Activated B cell treated with CpG ODN at 0.5 μM for 24 hours (primary cell): ENCODE data around the gene GRIK3. TPM values are rescaled to one million over a fixed set of nuclear protein-coding genes. Genes with fewer than 3 reads are reported as not detected.

Experiments used
- ATAC-seq: fragments of 200-7000 bp; cut with Tn5 transposase; one replicate; pipeline ENCODE4 v1.10.0; 2021; ENCODE audit warnings: low read depth, mild to moderate bottlenecking, moderate library complexity
- CTCF ChIA-PET: fragments of 350-600 bp; sonication (Branson Sonifier 250); formaldehyde crosslinking; loops from one replicate; lab custom pipeline; 2021; ENCODE audit warnings: antibody characterized with exemption; lab: Charles Lee
- POLR2A ChIA-PET: fragments of 350-600 bp; sonication (Branson Sonifier 250); formaldehyde crosslinking; loops from one replicate; lab custom pipeline; 2021; ENCODE audit warnings: antibody characterized with exemption; lab: Charles Lee
- DNase-seq: peaks from one replicate; pipeline ENCODE4 v3.0.0; 2022
- H3K27ac Mint-ChIP-seq: one replicate; pipeline ENCODE4 v1.8.0; 2020; ENCODE audit warnings: mixed read lengths
- H3K27me3 Mint-ChIP-seq: one replicate; pipeline ENCODE4 v1.8.0; 2021; ENCODE audit warnings: mixed read lengths
- H3K36me3 Mint-ChIP-seq: one replicate; pipeline ENCODE4 v1.8.0; 2021; ENCODE audit warnings: low read depth, mixed read lengths
- H3K4me1 Mint-ChIP-seq: one replicate; pipeline ENCODE4 v1.8.0; 2021; ENCODE audit warnings: mixed read lengths
- H3K4me3 Mint-ChIP-seq: one replicate; pipeline ENCODE4 v1.8.0; 2020; ENCODE audit warnings: mild to moderate bottlenecking, mixed read lengths
- H3K9me3 Mint-ChIP-seq: one replicate; pipeline ENCODE4 v1.8.0; 2020; ENCODE audit warnings: mixed read lengths
- intact Hi-C: fragments of 100-400 bp; cut with micrococcal nuclease; formaldehyde crosslinking; loops from one replicate; pipeline ENCODE4 v1.15.1; 2024
- total RNA-seq: library from RNA; stranded (reverse); gene quantifications from 2 replicates; pipeline ENCODE4 v1.2.3, GENCODE V29; 2022
- TF ChIP-seq, protein P1 (sequence below): fragments of 200-600 bp; IDR thresholded peaks from one replicate; pipeline ENCODE4 v1.8.0; 2022; ENCODE audit warnings: antibody characterized with exemption, mild to moderate bottlenecking

GRIK3 gene
- total RNA-seq, 1 donor from 2014 or later = 0.35 TPM

DNA sequence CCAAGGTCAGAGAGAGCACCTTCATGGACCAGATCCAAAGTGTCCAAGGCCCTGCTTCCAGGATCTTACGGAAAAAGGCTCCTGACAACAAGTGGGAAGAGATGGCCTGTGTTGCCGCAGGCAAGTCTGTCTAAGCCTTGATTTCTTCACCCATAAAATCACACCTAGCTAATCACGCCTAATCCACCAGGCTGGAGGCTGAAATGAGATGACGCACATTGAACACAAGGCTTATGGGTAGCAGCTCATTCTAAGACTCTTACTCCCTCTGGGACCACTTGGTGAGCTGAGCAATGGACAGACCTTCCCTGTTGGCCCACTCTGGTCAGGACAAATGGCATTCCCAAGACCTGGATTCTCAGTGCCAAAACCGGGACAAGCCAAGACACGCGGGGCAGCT, 38.2 kb downstream of the GRIK3 start:
- no peak for DNase-seq
- POLR2A ChIA-PET = no interaction called here
- CTCF ChIA-PET = no interaction called here
- no peak overlapping the region for H3K4me3 Mint-ChIP-seq
- H3K9me3 Mint-ChIP-seq = no peaks in the 10 kb centered on the region
- no peaks in the 10 kb centered on the region for H3K4me1 Mint-ChIP-seq
- intact Hi-C loops = no loop called here
- H3K36me3 Mint-ChIP-seq = no peaks in the 10 kb centered on the region
- TF ChIP-seq, protein P1, sequence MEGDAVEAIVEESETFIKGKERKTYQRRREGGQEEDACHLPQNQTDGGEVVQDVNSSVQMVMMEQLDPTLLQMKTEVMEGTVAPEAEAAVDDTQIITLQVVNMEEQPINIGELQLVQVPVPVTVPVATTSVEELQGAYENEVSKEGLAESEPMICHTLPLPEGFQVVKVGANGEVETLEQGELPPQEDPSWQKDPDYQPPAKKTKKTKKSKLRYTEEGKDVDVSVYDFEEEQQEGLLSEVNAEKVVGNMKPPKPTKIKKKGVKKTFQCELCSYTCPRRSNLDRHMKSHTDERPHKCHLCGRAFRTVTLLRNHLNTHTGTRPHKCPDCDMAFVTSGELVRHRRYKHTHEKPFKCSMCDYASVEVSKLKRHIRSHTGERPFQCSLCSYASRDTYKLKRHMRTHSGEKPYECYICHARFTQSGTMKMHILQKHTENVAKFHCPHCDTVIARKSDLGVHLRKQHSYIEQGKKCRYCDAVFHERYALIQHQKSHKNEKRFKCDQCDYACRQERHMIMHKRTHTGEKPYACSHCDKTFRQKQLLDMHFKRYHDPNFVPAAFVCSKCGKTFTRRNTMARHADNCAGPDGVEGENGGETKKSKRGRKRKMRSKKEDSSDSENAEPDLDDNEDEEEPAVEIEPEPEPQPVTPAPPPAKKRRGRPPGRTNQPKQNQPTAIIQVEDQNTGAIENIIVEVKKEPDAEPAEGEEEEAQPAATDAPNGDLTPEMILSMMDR = no peak
- H3K27me3 Mint-ChIP-seq = peaks cover 15% of the 10 kb centered on the region
- no peak for ATAC-seq
- no peak overlapping the region for H3K27ac Mint-ChIP-seq

DNA sequence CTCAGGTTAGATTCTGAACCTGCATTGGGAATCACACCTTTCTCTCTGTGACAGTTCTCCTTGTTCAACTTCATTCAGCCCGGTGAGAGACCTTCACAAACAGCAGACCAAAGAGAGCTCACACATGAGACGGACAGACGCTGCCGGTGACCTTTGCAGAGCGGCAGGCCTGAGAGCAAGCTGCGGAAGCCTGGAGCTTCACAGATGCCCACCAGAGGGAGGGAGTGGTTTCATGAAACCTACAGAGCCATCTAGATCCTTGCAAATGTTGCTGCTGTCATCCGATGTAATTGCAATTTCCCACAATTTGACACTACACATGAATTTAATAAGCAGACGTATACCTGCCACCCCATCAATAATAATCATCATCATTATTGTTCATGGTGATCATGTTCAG, 39.4 kb downstream of the GRIK3 start:
- TF ChIP-seq, protein P1 = no peak
- CTCF ChIA-PET = no interaction called here
- Mint-ChIP-seq H3K4me3 (no peak overlapping the region), H3K4me1 (no peaks in the 10 kb centered on the region), H3K27me3 (peaks cover 11% of the 10 kb centered on the region), H3K36me3 (no peaks in the 10 kb centered on the region), H3K27ac (no peak overlapping the region), H3K9me3 (no peaks in the 10 kb centered on the region)
- ATAC-seq (no peak), DNase-seq (no peak)
- POLR2A ChIA-PET = no interaction called here
- intact Hi-C loops = no loop called here

DNA sequence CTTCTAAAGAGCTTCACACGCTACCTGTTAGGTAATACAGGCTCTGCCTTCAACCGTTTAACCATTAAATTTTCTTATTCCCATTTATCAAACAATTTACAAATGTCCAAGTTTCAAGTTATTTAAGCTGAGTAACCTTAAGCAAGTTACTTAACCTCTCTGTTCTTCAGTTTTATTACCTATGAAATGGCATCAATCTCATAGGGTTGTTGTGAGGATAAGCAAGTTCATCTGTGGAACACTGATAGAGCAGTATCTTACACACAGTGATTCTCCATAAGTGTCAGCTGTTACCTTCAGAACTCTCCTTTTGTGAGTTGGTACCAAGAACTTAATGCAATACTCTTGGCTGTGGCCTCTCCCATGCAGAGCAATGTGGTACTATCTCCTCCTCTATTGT, 40.0 kb downstream of the GRIK3 start:
- ChIA-PET CTCF (no interaction called here), POLR2A (no interaction called here)
- intact Hi-C loops = no loop called here
- H3K27me3 Mint-ChIP-seq = peaks cover 11% of the 10 kb centered on the region
- no peaks in the 10 kb centered on the region for H3K36me3 Mint-ChIP-seq
- no peaks in the 10 kb centered on the region for H3K4me1 Mint-ChIP-seq
- H3K4me3 Mint-ChIP-seq = no peak overlapping the region
- H3K27ac Mint-ChIP-seq = no peak overlapping the region
- no peak for ATAC-seq
- TF ChIP-seq, protein P1 = no peak
- no peaks in the 10 kb centered on the region for H3K9me3 Mint-ChIP-seq
- no peak for DNase-seq

DNA sequence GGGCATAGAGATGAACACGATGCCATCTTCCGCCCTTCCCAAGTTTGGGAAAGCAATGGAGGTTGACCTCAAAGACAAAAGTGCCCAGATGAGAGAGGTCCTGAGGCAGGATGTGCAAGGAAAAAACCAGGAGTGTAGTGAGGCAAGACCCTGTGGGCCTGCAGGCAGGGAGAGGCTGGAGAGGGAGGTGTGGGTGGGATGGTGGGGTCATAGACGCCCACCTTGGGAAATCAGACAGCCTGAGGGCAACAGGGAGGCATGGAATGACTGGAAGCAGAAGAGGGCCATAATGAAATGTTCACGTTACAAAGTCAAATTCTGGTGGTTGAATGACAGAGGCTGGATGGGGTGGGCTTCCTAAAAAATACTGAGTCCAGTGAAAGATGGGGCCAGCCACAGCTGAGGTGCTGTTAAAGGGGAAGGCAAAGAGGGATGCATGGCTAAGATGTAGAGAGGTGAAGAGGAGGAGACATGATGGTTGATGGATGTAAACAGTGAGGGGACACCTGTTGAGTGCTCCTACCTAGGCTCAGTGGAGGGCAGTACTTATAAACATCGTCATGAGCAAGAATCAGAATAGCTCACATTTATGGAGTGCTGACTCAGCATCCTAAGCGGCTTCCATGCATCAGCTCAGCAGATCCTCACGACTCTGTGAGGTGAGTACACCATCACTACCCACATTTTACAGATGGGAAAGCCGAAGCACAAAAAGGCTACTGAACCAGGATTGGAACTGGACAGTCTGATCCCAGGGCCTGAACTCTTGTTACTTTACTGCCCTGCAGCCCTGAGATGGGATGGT, 42.0 kb downstream of the GRIK3 start:
- intact Hi-C loops = no loop called here
- Mint-ChIP-seq H3K4me1 (no peaks in the 10 kb centered on the region), H3K4me3 (no peak overlapping the region), H3K36me3 (no peaks in the 10 kb centered on the region), H3K9me3 (no peaks in the 10 kb centered on the region), H3K27me3 (peaks cover 11% of the 10 kb centered on the region), H3K27ac (no peak overlapping the region)
- ChIA-PET CTCF (no interaction called here), POLR2A (no interaction called here)
- DNase-seq (no peak), ATAC-seq (no peak)
- TF ChIP-seq, protein P1 = no peak

DNA sequence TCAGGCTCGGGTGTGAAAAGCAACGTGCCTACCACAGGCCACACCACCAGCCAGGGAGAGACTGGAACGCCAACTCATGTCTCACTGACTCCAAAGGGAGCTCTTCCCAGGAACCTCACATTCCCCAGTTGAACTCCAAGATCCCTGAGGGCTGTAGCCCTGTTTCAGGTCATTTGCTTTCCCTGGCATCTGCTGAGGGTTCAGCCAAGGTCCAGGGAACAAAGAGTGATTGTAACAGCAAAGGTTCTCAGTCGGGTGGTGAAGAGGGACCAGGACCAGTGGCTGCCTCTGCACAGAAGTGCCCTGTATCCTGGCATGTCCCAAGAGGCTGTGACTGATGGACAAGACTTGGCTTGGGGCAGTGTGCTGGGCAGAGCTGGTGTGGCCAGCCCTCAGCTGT, 42.8 kb downstream of the GRIK3 start:
- H3K4me1 Mint-ChIP-seq = no peaks in the 10 kb centered on the region
- POLR2A ChIA-PET = no interaction called here
- CTCF ChIA-PET = no interaction called here
- no peak for ATAC-seq
- intact Hi-C loops = no loop called here
- H3K36me3 Mint-ChIP-seq = no peaks in the 10 kb centered on the region
- H3K27ac Mint-ChIP-seq = no peak overlapping the region
- no peaks in the 10 kb centered on the region for H3K9me3 Mint-ChIP-seq
- no peak for DNase-seq
- H3K27me3 Mint-ChIP-seq = peaks cover 9% of the 10 kb centered on the region
- TF ChIP-seq, protein P1 = no peak
- H3K4me3 Mint-ChIP-seq = no peak overlapping the region
